T-helper 1 cell treated with Interleukin-12 subunit alpha and Interleukin-12 subunit beta and Interleukin-4 antibody, amounts not matched to agents 30 μg/mL and 1 μg/mL, for 36 hours (primary cell): ENCODE results near the gene HTRA2.

Experiments used
- H3K27ac Mint-ChIP-seq: one replicate; pipeline ENCODE4 v1.8.0; 2021; ENCODE audit warnings: mild to moderate bottlenecking, mixed read lengths
- H3K27me3 Mint-ChIP-seq: one replicate; pipeline ENCODE4 v1.8.0; 2021; ENCODE audit warnings: low read depth, mixed read lengths
- H3K36me3 Mint-ChIP-seq: one replicate; pipeline ENCODE4 v1.8.0; 2021; ENCODE audit warnings: low read depth, mixed read lengths
- H3K4me1 Mint-ChIP-seq: one replicate; pipeline ENCODE4 v1.8.0; 2021; ENCODE audit warnings: low read depth, mixed read lengths
- H3K4me3 Mint-ChIP-seq: one replicate; pipeline ENCODE4 v1.8.0; 2021; ENCODE audit warnings: mild to moderate bottlenecking, moderate library complexity, mixed read lengths
- H3K9me3 Mint-ChIP-seq: one replicate; pipeline ENCODE4 v1.8.0; 2021; ENCODE audit warnings: mixed read lengths

Gene HTRA2

DNA sequence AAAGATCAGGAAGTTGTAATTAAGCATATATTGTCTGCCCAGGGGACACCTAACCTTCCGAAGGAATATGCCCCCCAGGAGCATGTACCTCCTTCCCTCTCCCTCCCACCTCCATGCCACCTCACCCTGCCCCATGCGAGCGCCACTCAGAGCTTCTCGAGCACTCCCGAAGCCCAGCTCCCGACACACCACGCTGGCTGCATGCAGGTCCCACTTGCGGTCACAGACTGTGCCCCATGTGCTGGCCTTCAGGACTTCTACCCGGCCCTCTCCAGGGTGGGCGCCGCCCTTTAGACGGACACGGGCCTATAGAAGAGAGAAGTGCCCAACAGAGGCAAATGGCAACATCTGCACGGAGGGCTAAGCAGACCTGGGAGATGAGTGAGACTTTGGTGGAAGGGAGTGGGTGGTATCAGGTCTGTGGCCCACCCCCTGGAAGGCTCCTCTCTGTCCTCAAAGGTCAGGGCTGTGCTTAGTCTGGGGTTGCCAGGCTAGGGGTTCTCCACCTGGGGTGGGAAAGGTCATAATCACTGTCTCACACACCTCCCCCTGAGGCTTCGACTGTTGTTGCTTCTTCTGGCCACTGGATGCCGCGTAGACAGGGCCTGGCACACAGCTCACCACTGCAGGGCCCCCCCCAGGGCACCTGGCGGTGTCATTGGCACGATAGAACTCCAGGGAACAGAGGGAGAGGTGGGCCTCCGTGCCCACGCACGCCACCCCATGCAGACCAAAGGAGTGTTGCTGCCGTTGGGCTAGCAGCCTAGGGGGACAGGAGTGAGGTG, 6.6 kb downstream of the HTRA2 start:
- Mint-ChIP-seq H3K27me3 (peaks cover 4% of the 10 kb centered on the region), H3K4me3 (no peak overlapping the region), H3K27ac (no peak overlapping the region), H3K36me3 (peaks cover 10% of the 10 kb centered on the region), H3K9me3 (no peaks in the 10 kb centered on the region), H3K4me1 (peaks cover 24% of the 10 kb centered on the region)

- Mint-ChIP-seq H3K4me1 (peaks cover 16% of the 10 kb centered on the region), H3K27me3 (peaks cover 5% of the 10 kb centered on the region), H3K4me3 (no peak overlapping the region), H3K36me3 (peaks cover 7% of the 10 kb centered on the region), H3K9me3 (no peaks in the 10 kb centered on the region), H3K27ac (no peak overlapping the region)
Observed at GRCh38 chr2:74537140-74537539, 7.4 kb downstream of the HTRA2 start.

DNA sequence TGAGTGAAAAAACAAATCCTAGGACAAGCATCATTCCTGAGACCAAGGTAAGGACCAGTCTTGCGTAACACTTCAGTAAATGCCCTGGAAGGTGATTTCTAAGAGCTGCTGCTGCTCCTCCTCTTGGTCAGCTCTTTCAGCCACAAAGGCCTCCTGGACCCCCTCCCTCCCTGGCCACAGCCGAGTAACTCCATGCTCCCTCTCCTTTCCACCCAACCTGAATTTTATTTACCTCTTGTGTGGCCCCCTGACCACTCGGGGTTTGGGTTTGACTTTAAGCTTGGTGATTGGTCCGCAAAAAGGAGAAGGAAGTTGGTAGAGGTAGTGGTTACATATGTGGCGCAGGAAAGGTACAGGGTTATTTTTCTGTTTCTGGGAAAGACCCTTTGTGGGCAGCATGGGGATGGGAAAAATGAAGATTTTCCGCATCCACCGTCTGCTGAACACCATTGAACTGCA, 9.2 kb downstream of the HTRA2 start:
- no peak overlapping the region for H3K4me3 Mint-ChIP-seq
- H3K36me3 Mint-ChIP-seq = peaks cover 2% of the 10 kb centered on the region
- H3K27me3 Mint-ChIP-seq = peaks cover 13% of the 10 kb centered on the region
- peaks cover 13% of the 10 kb centered on the region for H3K4me1 Mint-ChIP-seq
- no peak overlapping the region for H3K27ac Mint-ChIP-seq
- H3K9me3 Mint-ChIP-seq = no peaks in the 10 kb centered on the region

- Mint-ChIP-seq H3K36me3 (peaks cover 1% of the 10 kb centered on the region), H3K27ac (no peak overlapping the region), H3K4me3 (no peak overlapping the region), H3K27me3 (peaks cover 18% of the 10 kb centered on the region), H3K9me3 (no peaks in the 10 kb centered on the region), H3K4me1 (peaks cover 12% of the 10 kb centered on the region)
Observed at GRCh38 chr2:74540291-74540690, 10.6 kb downstream of the HTRA2 start.

DNA sequence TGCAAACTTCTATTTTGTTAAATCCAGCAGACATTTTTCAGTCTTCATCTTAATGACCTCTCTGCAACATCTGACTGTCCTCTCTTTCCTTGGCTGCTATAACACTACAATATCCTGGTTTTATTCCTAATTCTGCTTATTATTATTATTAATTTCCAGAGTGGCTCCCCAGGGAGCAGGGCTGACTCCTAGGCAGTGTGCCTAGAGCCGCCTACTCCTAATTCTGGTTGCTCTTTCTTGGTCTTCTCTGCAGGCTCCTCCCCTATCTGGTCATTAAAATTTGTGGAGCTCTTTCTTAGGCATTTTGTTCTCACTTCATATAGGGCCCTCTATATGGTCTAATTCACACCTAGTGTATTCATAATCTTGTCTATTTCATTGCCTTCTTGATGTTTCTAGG, 13.2 kb downstream of the HTRA2 start:
- Mint-ChIP-seq H3K4me3 (no peak overlapping the region), H3K4me1 (peaks cover 15% of the 10 kb centered on the region), H3K9me3 (no peaks in the 10 kb centered on the region), H3K27me3 (peaks cover 38% of the 10 kb centered on the region), H3K36me3 (peaks cover 1% of the 10 kb centered on the region), H3K27ac (no peak overlapping the region)

GRCh38 chr2:74544634-74545033, 14.9 kb downstream of the HTRA2 start:
- no peaks in the 10 kb centered on the region for H3K9me3 Mint-ChIP-seq
- peaks cover 1% of the 10 kb centered on the region for H3K36me3 Mint-ChIP-seq
- H3K27me3 Mint-ChIP-seq = peaks cover 42% of the 10 kb centered on the region
- no peak overlapping the region for H3K4me3 Mint-ChIP-seq
- H3K27ac Mint-ChIP-seq = no peak overlapping the region
- peaks cover 12% of the 10 kb centered on the region for H3K4me1 Mint-ChIP-seq

DNA sequence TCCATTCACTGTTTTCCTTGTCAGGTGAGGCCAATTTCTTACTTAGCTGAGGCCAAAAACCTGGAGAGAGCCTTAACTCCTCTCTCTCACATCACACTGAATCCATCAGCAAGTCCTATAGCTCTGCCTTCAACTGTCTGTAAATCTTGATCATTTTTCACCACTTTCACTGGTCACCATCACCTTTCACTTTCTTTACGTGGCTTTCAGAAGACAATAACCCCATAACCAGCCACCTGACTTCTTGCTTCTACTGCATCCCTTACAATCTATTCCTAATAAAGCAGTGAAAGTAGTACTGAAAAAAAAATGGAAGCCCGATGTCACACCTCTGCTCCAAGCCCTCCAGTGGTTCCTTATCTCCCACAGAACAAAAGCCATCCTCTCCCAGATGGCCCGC, 16.3 kb downstream of the HTRA2 start:
- Mint-ChIP-seq H3K27ac (no peak overlapping the region), H3K36me3 (peaks cover 1% of the 10 kb centered on the region), H3K4me3 (no peak overlapping the region), H3K4me1 (peaks cover 12% of the 10 kb centered on the region), H3K9me3 (no peaks in the 10 kb centered on the region), H3K27me3 (peaks cover 51% of the 10 kb centered on the region)

GRCh38 chr2:74548285-74548899, 18.7 kb downstream of the HTRA2 start:
- H3K27me3 Mint-ChIP-seq = peaks cover 46% of the 10 kb centered on the region
- H3K4me3 Mint-ChIP-seq = peak overlapping the region; percentile 78
- peak overlapping the region; percentile 4 for H3K27ac Mint-ChIP-seq
- no peaks in the 10 kb centered on the region for H3K9me3 Mint-ChIP-seq
- H3K4me1 Mint-ChIP-seq = peaks cover 15% of the 10 kb centered on the region
- H3K36me3 Mint-ChIP-seq = no peaks in the 10 kb centered on the region

GRCh38 chr2:74548900-74549826, 19.4 kb downstream of the HTRA2 start:
- H3K4me3 Mint-ChIP-seq = peak overlapping the region; percentile 54
- no peaks in the 10 kb centered on the region for H3K36me3 Mint-ChIP-seq
- no peak overlapping the region for H3K27ac Mint-ChIP-seq
- peaks cover 46% of the 10 kb centered on the region for H3K27me3 Mint-ChIP-seq
- H3K9me3 Mint-ChIP-seq = no peaks in the 10 kb centered on the region
- peaks cover 17% of the 10 kb centered on the region for H3K4me1 Mint-ChIP-seq

DNA sequence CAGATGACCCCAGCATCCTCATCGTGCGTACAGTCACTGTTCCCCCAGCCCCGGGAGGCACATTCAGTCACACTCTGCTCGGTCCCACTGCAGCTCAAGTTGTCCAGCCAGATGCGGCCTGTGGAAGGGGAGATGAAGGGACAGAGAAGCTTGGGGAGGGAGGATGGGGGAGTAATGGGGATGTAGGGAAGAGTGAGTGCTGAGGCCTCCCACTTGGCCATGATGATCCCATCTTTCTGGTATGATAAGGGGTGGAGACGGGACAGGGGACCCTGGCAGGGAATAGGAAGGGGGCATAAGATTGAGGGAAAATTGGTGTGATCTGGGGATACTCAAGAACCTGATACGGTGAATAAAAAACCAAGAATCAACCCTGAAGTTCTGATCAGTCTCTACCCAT, 20.5 kb downstream of the HTRA2 start:
- Mint-ChIP-seq H3K4me3 (peak overlapping the region; percentile 16), H3K36me3 (no peaks in the 10 kb centered on the region), H3K9me3 (no peaks in the 10 kb centered on the region), H3K27me3 (peaks cover 42% of the 10 kb centered on the region), H3K4me1 (peaks cover 17% of the 10 kb centered on the region), H3K27ac (no peak overlapping the region)

- H3K4me3 Mint-ChIP-seq = no peak overlapping the region
- peaks cover 17% of the 10 kb centered on the region for H3K4me1 Mint-ChIP-seq
- no peak overlapping the region for H3K27ac Mint-ChIP-seq
- H3K9me3 Mint-ChIP-seq = no peaks in the 10 kb centered on the region
- H3K36me3 Mint-ChIP-seq = no peaks in the 10 kb centered on the region
- peaks cover 29% of the 10 kb centered on the region for H3K27me3 Mint-ChIP-seq
Observed at GRCh38 chr2:74551530-74551929, 21.8 kb downstream of the HTRA2 start.

DNA sequence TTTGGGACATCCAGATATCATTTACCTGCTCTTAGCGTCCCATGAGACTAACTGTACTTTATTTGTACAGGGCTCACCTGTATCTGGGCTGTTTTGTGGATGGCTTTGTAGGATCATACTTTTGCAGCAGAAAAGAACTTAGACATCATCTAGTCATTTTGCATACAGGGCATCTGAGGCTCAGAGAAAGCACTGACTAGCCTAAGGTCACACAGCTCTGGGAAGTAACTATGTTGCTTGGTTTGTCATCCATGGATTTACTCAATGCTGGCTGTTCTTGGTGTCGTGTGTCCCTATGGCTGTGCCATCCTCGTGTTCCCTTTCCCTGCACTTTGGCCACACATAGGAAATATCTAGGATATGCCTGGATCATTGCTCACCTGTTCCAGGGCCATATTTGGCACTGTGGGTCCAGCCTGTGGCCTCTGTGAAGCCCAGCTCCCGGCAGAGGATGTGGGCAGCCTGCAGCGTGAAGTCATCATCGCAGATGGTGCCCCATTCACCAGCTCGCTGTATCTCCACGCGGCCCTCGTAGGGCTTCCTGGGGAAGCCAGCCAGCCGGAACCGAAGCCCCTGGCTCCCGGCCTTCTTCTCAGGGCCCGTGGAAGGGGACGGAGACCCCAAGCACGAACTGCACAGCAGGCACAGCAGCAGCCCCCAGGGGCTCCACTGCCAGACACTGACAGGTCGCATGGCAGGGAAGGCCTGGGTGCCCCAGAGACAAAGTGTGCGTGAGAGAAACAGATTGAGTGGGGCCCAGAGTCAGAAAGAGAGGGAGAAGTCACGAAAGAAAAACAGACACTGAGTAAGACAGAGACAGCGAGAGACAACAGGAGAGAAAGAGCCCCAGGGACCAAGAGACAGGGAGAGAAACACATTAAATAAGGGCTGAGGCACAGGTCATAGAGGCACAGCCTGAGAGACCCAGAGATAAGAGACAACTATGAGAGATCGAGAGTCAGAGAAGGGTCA, 22.5 kb downstream of the HTRA2 start:
- H3K27ac Mint-ChIP-seq = peak overlapping the region; percentile 32
- no peaks in the 10 kb centered on the region for H3K9me3 Mint-ChIP-seq
- H3K4me3 Mint-ChIP-seq = peak overlapping the region; percentile 43
- peaks cover 27% of the 10 kb centered on the region for H3K27me3 Mint-ChIP-seq
- H3K4me1 Mint-ChIP-seq = peaks cover 21% of the 10 kb centered on the region
- peaks cover 6% of the 10 kb centered on the region for H3K36me3 Mint-ChIP-seq

DNA sequence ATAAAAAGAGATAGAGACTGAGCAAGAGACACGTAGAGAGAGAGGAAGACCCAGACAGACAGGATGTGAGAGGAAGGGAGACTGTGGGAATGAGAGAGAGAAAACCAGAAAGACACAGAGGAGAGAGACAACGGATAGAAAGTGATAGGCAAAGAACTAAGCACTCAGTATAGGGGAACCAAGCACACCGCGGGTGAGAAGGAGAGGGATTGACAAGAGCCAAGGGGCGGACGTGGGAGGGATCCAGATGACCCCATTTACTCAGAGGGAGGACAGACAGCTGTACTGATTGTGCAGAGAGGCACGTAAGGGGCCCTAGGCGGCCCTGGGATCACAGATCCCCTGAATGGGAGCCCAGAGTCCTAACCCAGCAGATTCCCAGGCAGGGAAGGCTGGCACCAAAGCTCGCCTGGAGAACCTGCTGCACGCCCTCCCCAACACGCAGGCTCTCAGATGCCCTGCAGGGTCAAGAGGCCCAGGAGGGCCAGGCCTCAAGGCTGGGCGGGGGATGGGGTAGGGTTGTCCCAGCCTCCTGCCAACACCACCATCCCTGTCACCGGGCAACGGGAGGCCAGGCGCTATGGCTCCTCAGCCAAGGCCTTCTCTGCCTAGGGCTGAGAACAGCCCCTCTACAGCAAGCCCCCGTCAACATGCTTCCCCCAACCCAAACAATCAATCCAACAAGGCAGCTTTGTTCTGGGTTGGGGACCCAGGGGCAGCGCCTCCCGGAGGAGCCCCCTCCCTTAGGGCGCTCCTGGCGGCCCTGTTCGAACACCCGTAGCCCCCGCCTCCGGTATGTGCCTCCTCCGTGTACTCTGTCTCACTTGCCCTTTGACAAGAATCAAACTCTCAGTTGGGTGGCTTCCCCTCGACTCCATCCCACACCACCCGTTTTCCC, 23.4 kb downstream of the HTRA2 start:
- Mint-ChIP-seq H3K36me3 (peaks cover 9% of the 10 kb centered on the region), H3K27ac (peak overlapping the region; percentile 87), H3K9me3 (no peaks in the 10 kb centered on the region), H3K27me3 (peaks cover 17% of the 10 kb centered on the region), H3K4me1 (peaks cover 24% of the 10 kb centered on the region), H3K4me3 (peak overlapping the region; percentile 74)
